Suprapubic skin (tissue), 4 donors: ENCODE measurements around the gene CNR2. TPM values are rescaled to one million over a fixed set of nuclear protein-coding genes. Genes with fewer than 3 reads are reported as not detected.
A peak's percentile ranks its signal among the peaks of the same experiment; 100 is the strongest.

Source experiments
- DNase-seq, 2 donors: peaks; one replicate each; pipeline ENCODE4 v3.0.0-alpha.2; 2019; ENCODE audit warnings: low spot score in 2 of 2
- H3K27ac ChIP-seq: fragments of 200-600 bp; sonication (generic); one replicate; pipeline ENCODE4 v1.5.1; 2019
- H3K27me3 ChIP-seq: fragments of 200-600 bp; sonication (generic); one replicate; pipeline ENCODE4 v1.5.1; 2019
- H3K36me3 ChIP-seq: fragments of 200-600 bp; sonication (generic); one replicate; pipeline ENCODE4 v1.5.1; 2019
- H3K4me1 ChIP-seq: fragments of 200-600 bp; sonication (generic); one replicate; pipeline ENCODE4 v1.5.1; 2019
- H3K4me3 ChIP-seq: fragments of 200-600 bp; sonication (generic); one replicate; pipeline ENCODE4 v1.5.1; 2019; ENCODE audit warnings: mild to moderate bottlenecking
- H3K9me3 ChIP-seq: fragments of 200-600 bp; sonication (generic); one replicate; pipeline ENCODE4 v1.5.1; 2019
- EP300 ChIP-seq: sonication (generic); formaldehyde crosslinking; IDR thresholded peaks from one replicate; pipeline ENCODE4 v1.6.1; 2017; ENCODE audit warnings: antibody characterized with exemption
- POLR2A ChIP-seq, 2 donors: fragments of 450-650 bp; IDR thresholded peaks; one replicate each; pipeline ENCODE4 v1.6.1; 2017; ENCODE audit warnings: antibody characterized with exemption in 2 of 2, mild to moderate bottlenecking in 2 of 2, moderate library complexity in 2 of 2
- POLR2AphosphoS5 ChIP-seq, 3 donors: sonication (generic); formaldehyde crosslinking; IDR thresholded peaks; one replicate each; pipeline ENCODE4 v1.6.1; 2017; ENCODE audit warnings: antibody characterized with exemption in 3 of 3
- WGBS: methylation state at CpG from one replicate; pipeline ENCODE4 v1.1.5; 2018; 5-methylcytosine and 5-hydroxymethylcytosine counted together
- total RNA-seq, 4 donors: library from RNA; depleted of rRNA; stranded (reverse); fragments of >200 nt; gene quantifications; one replicate each; pipeline ENCODE4 v1.1.0, GENCODE V29; 2016
- TF ChIP-seq, protein P1 (sequence below), 2 donors: fragments of 200-600 bp in 1 of 2; fragments of 450-650 bp in 1 of 2; sonication (generic) in 1 of 2; IDR thresholded peaks; one replicate each; pipeline ENCODE4 v1.5.1; 2016 to 2019; ENCODE audit warnings: antibody characterized with exemption in 2 of 2, mild to moderate bottlenecking in 1 of 2, moderate library complexity in 1 of 2

The CNR2 gene
- total RNA-seq, 4 donors from 2014 or later, result not detected

DNA sequence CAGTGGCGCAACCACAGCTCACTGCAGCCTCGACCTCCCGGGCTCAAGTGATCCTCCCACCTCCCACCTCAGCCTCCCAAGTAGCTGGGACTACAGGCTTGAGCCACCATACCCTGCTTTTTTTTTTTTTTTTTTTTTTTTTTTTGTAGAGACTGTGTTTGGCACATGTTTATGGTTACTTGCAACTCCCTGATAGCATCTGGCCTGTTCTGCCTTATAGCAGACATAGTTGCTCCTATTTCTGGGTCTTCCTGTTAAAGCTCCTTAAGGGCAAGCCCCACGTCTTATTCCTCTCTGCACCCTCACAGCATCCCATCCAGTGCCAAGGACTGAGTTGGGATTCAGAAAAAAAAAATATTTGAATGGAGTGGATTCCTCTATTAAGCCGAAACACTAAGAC lies 17.1 kb upstream of the CNR2 start:
- H3K27me3 ChIP-seq, result no peaks in the 10 kb centered on the region
- peak in 1 of 2 donors; percentile 4 for DNase-seq
- no peaks in the 10 kb centered on the region for H3K9me3 ChIP-seq
- H3K36me3 ChIP-seq, result no peaks in the 10 kb centered on the region
- no peaks in the 10 kb centered on the region for H3K4me1 ChIP-seq
- TF ChIP-seq, protein P1, sequence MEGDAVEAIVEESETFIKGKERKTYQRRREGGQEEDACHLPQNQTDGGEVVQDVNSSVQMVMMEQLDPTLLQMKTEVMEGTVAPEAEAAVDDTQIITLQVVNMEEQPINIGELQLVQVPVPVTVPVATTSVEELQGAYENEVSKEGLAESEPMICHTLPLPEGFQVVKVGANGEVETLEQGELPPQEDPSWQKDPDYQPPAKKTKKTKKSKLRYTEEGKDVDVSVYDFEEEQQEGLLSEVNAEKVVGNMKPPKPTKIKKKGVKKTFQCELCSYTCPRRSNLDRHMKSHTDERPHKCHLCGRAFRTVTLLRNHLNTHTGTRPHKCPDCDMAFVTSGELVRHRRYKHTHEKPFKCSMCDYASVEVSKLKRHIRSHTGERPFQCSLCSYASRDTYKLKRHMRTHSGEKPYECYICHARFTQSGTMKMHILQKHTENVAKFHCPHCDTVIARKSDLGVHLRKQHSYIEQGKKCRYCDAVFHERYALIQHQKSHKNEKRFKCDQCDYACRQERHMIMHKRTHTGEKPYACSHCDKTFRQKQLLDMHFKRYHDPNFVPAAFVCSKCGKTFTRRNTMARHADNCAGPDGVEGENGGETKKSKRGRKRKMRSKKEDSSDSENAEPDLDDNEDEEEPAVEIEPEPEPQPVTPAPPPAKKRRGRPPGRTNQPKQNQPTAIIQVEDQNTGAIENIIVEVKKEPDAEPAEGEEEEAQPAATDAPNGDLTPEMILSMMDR (IDR thresholded peaks at IDR 0.05), result no peak
- TF ChIP-seq POLR2AphosphoS5 (IDR thresholded peaks at IDR 0.05) (no peak), POLR2A (IDR thresholded peaks at IDR 0.05) (no peak), EP300 (no peak)
- WGBS, result 80% methylated on average over 5 of the region's 5 CpGs
- no peak overlapping the region for H3K27ac ChIP-seq
- H3K4me3 ChIP-seq, result no peak overlapping the region

DNA sequence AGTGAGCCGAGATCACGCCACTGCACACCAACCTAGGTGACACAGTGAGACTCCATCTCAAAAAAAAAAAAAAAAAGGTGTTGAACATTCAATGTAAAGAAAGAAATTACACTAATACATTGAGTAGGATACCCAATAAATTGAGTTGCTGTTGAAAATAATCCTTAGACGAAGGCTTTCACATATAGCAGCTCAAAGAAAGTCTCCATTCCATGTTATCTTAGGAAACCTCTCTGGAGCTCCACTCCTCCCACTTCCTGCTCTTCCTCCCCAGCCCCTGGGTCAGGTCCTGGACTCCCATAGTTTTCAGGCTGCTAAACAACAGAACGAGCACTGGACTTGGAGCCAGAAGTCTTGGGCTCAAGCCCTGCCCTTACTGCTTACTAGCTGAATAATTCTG lies 15.6 kb upstream of the CNR2 start:
- Histone ChIP-seq H3K36me3 (no peaks in the 10 kb centered on the region), H3K9me3 (no peaks in the 10 kb centered on the region), H3K4me1 (no peaks in the 10 kb centered on the region), H3K27me3 (no peaks in the 10 kb centered on the region), H3K27ac (no peak overlapping the region), H3K4me3 (no peak overlapping the region)
- 88% methylated on average over 4 of the region's 4 CpGs for WGBS
- TF ChIP-seq POLR2AphosphoS5 (IDR thresholded peaks at IDR 0.05), result no peak
- no peak for TF ChIP-seq EP300
- TF ChIP-seq, protein P1 (IDR thresholded peaks at IDR 0.05), result no peak
- no peak for TF ChIP-seq POLR2A (IDR thresholded peaks at IDR 0.05)
- no peak for DNase-seq

DNA sequence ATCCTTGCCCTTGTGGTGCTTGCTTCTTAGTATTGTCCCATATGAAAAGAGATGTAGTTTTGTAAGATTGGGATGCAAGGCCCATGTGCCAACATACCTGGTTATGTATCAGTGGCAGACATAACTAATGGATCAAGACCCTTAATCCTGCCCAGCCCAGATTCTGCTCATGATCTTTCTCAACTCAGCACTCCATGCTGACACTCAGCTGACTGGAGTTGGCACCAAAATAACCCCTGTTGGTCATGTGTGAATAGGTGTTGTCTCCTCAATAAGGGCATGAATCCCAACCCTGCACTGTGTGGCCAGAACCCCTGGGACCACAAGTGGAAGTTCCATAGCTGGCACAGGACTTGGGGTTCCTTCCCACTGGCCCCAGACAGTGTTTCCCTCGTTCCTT lies 13.9 kb upstream of the CNR2 start:
- no peak overlapping the region for H3K27ac ChIP-seq
- TF ChIP-seq EP300 (no peak), POLR2A (IDR thresholded peaks at IDR 0.05) (no peak), POLR2AphosphoS5 (IDR thresholded peaks at IDR 0.05) (no peak)
- TF ChIP-seq, protein P1 (IDR thresholded peaks at IDR 0.05), result no peak
- no peaks in the 10 kb centered on the region for H3K4me1 ChIP-seq
- no peaks in the 10 kb centered on the region for H3K9me3 ChIP-seq
- H3K4me3 ChIP-seq, result no peak overlapping the region
- H3K27me3 ChIP-seq, result no peaks in the 10 kb centered on the region
- no peaks in the 10 kb centered on the region for H3K36me3 ChIP-seq
- 55% methylated on average over 1 of the region's 1 CpG for WGBS
- peak in 1 of 2 donors; percentile 6 for DNase-seq

DNA sequence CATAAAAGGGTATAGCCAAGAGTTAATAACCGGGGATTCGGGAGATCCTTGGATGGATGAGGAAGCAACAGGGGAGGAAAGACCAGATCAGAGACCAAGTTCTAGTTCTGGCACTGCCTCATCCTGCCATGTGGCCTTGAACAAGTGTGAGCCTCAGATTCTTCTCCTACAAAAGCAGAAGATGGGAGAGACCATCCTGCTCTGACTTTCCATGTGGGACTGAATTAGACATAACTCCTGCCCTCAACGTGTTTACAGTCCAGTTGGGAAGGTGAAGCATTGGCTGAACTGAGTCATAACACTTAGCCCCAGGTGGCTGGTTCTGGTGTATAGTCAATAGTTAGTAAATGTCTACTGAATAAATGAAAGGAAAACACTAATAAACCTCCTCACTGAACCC lies 12.1 kb upstream of the CNR2 start:
- Histone ChIP-seq H3K27ac (no peak overlapping the region), H3K27me3 (no peaks in the 10 kb centered on the region), H3K4me3 (no peak overlapping the region), H3K9me3 (no peaks in the 10 kb centered on the region), H3K36me3 (no peaks in the 10 kb centered on the region), H3K4me1 (peaks cover 4% of the 10 kb centered on the region)
- 77% methylated on average over 3 of the region's 3 CpGs for WGBS
- DNase-seq, result no peak
- TF ChIP-seq POLR2A (IDR thresholded peaks at IDR 0.05), result no peak
- TF ChIP-seq EP300, result no peak
- no peak for TF ChIP-seq POLR2AphosphoS5 (IDR thresholded peaks at IDR 0.05)
- TF ChIP-seq, protein P1 (IDR thresholded peaks at IDR 0.05), result no peak

DNA sequence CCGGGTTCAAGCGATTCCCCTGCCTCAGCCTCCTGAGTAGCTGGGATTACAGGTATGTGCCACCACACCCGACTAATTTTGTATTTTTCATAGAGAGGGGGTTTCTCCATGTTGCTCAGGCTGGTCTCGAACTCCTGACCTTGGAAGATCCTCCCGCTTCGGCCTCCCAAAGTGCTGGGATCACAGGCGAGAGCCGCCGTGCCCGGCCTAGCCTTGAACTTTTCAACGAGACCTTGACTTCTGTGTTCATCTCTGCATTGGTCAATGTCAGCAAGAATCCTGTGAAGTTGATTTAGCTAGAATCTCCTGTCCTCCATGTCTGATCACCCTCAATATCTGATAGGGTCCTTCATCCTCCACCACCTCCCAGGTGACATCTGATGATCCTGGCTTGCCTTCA lies 11.4 kb upstream of the CNR2 start:
- H3K4me3 ChIP-seq, result no peak overlapping the region
- no peaks in the 10 kb centered on the region for H3K9me3 ChIP-seq
- TF ChIP-seq, protein P1 (IDR thresholded peaks at IDR 0.05), result no peak
- TF ChIP-seq EP300 (no peak), POLR2AphosphoS5 (IDR thresholded peaks at IDR 0.05) (no peak), POLR2A (IDR thresholded peaks at IDR 0.05) (no peak)
- no peaks in the 10 kb centered on the region for H3K36me3 ChIP-seq
- no peak for DNase-seq
- 92% methylated on average over 11 of the region's 11 CpGs for WGBS
- H3K27me3 ChIP-seq, result no peaks in the 10 kb centered on the region
- H3K4me1 ChIP-seq, result peaks cover 9% of the 10 kb centered on the region
- H3K27ac ChIP-seq, result no peak overlapping the region
